ENCODE results near the gene FBXO17.

The FBXO17 gene

GRCh38 chr19:38912600-38913514 is 62.7 kb downstream of the FBXO17 start:
- no peak for DNase-seq

- no peak for DNase-seq
Measured at GRCh38 chr19:38911388-38912001, 64.0 kb downstream of the FBXO17 start.

GRCh38 chr19:38910488-38910887 is 65.1 kb downstream of the FBXO17 start:
- DNase-seq: no peak

GRCh38 chr19:38908911-38909310 is 66.6 kb downstream of the FBXO17 start:
- DNase-seq: no peak

- DNase-seq: no peak
Measured at GRCh38 chr19:38907670-38908069, 67.9 kb downstream of the FBXO17 start.

GRCh38 chr19:38907227-38907626 is 68.3 kb downstream of the FBXO17 start:
- DNase-seq: no peak

GRCh38 chr19:38905620-38906019 is 69.9 kb downstream of the FBXO17 start:
- no peak for DNase-seq

GRCh38 chr19:38904581-38905539 is 70.7 kb downstream of the FBXO17 start:
- no peak for DNase-seq

GRCh38 chr19:38901683-38902082 is 73.9 kb downstream of the FBXO17 start:
- no peak for DNase-seq

GRCh38 chr19:38900743-38901190 is 74.8 kb downstream of the FBXO17 start:
- no peak for DNase-seq

GRCh38 chr19:38900202-38900629 is 75.3 kb downstream of the FBXO17 start:
- DNase-seq: no peak

- DNase-seq: peak; percentile 100
Measured at GRCh38 chr19:38899447-38900201, 75.9 kb downstream of the FBXO17 start, which contains the start of the genes NFKBIB and SIRT2. Gene NFKBIB, plus strand, starts transcription at chr19:38899969. Its CDS starts 64 bp downstream, at chr19:38900033. Gene SIRT2, minus strand, starts transcription at chr19:38899618. Its CDS starts 97 bp downstream, at chr19:38899521.

- DNase-seq: no peak
Measured at GRCh38 chr19:38898788-38899446, 76.6 kb downstream of the FBXO17 start.

- no peak for DNase-seq
Measured at GRCh38 chr19:38894968-38895367, 80.6 kb downstream of the FBXO17 start.

GRCh38 chr19:38893341-38893771 is 82.2 kb downstream of the FBXO17 start:
- no peak for DNase-seq

- no peak for DNase-seq
Measured at GRCh38 chr19:38892841-38893240, 82.7 kb downstream of the FBXO17 start.

- DNase-seq: no peak
Measured at GRCh38 chr19:38891771-38892170, 83.8 kb downstream of the FBXO17 start.
